ENCODE measurements around the gene ZNF668.
A peak's percentile ranks its signal among the peaks of the same experiment; 100 is the strongest.

The ZNF668 gene

GRCh38 chr16:31084584-31085302, 10.7 kb upstream of the ZNF668 start:
- H3K27ac ChIP-seq, result peak overlapping the region; percentile 13
- peaks cover 4 to 8% of the 10 kb centered on the region in 2 experiments for H3K4me1 ChIP-seq (ENCODE audit: control insufficient read depth in 1 of 2, insufficient read depth in 1 of 2, low read depth in 1 of 2, low read length in 1 of 2)

GRCh38 chr16:31083981-31084380, 9.9 kb upstream of the ZNF668 start:
- Histone ChIP-seq H3K36me3 (peaks cover 92% of the 10 kb centered on the region), H3K9me3 (no peaks in the 10 kb centered on the region), H3K4me1 (ENCODE audit: control insufficient read depth in 1 of 2, insufficient read depth in 1 of 2, low read depth in 1 of 2, low read length in 1 of 2) (peaks cover 12 to 15% of the 10 kb centered on the region in 2 experiments), H3K27me3 (no peaks in the 10 kb centered on the region), H3K27ac (no peak overlapping the region), H3K4me3 (ENCODE audit: low read depth in 1 of 2, low read length in 1 of 2) (no peak overlapping the region)
- no peak for TF ChIP-seq CTCF (IDR thresholded peaks at IDR 0.05)

More at GRCh38 chr16:31084584-31085302, 10.7 kb upstream of the ZNF668 start:
- H3K36me3 ChIP-seq, result peaks cover 89% of the 10 kb centered on the region
- no peaks in the 10 kb centered on the region for H3K9me3 ChIP-seq
- H3K27me3 ChIP-seq, result no peaks in the 10 kb centered on the region
- H3K4me3 ChIP-seq (ENCODE audit: low read depth in 1 of 2, low read length in 1 of 2), result no peak overlapping the region
- TF ChIP-seq CTCF (IDR thresholded peaks at IDR 0.05), result no peak

GRCh38 chr16:31083556-31083955, 9.5 kb upstream of the ZNF668 start:
- H3K4me3 ChIP-seq (ENCODE audit: low read depth in 1 of 2, low read length in 1 of 2), result no peak overlapping the region
- no peaks in the 10 kb centered on the region for H3K9me3 ChIP-seq
- peaks cover 92% of the 10 kb centered on the region for H3K36me3 ChIP-seq
- no peak overlapping the region for H3K27ac ChIP-seq
- no peaks in the 10 kb centered on the region for H3K27me3 ChIP-seq
- H3K4me1 ChIP-seq (ENCODE audit: control insufficient read depth in 1 of 2, insufficient read depth in 1 of 2, low read depth in 1 of 2, low read length in 1 of 2), result peaks cover 16 to 19% of the 10 kb centered on the region in 2 experiments
- TF ChIP-seq CTCF (IDR thresholded peaks at IDR 0.05), result no peak

- Histone ChIP-seq H3K4me1 (ENCODE audit: control insufficient read depth in 1 of 2, insufficient read depth in 1 of 2, low read depth in 1 of 2, low read length in 1 of 2) (peaks cover 16 to 19% of the 10 kb centered on the region in 2 experiments), H3K27ac (no peak overlapping the region), H3K9me3 (no peaks in the 10 kb centered on the region), H3K27me3 (no peaks in the 10 kb centered on the region), H3K36me3 (peaks cover 95% of the 10 kb centered on the region), H3K4me3 (ENCODE audit: low read depth in 1 of 2, low read length in 1 of 2) (no peak overlapping the region)
- no peak for TF ChIP-seq CTCF (IDR thresholded peaks at IDR 0.05)
These were observed 9.0 kb upstream of the ZNF668 start for GRCh38 chr16:31083081-31083480.

- Histone ChIP-seq H3K9me3 (no peaks in the 10 kb centered on the region), H3K36me3 (peaks cover 99% of the 10 kb centered on the region), H3K27me3 (no peaks in the 10 kb centered on the region), H3K4me3 (ENCODE audit: low read depth in 1 of 2, low read length in 1 of 2) (no peak overlapping the region), H3K4me1 (ENCODE audit: control insufficient read depth in 1 of 2, insufficient read depth in 1 of 2, low read depth in 1 of 2, low read length in 1 of 2) (peaks cover 16 to 19% of the 10 kb centered on the region in 2 experiments), H3K27ac (peak overlapping the region; percentile 38)
- TF ChIP-seq CTCF (IDR thresholded peaks at IDR 0.05), result no peak
These were observed 8.5 kb upstream of the ZNF668 start for GRCh38 chr16:31082368-31083045.
